Activated CD8-positive, alpha-beta memory T cell treated with anti-CD3 and anti-CD28 coated beads for 1 hour (primary cell): ENCODE results near the gene HTR3A.

Experiments
- DNase-seq, 2 donors: peaks; one replicate each; pipeline ENCODE4 v3.0.0-alpha.2; 2020; ENCODE audit warnings: low read depth in 1 of 2; ENCODE audit errors: extremely low read depth in 1 of 2

Gene HTR3A

DNA sequence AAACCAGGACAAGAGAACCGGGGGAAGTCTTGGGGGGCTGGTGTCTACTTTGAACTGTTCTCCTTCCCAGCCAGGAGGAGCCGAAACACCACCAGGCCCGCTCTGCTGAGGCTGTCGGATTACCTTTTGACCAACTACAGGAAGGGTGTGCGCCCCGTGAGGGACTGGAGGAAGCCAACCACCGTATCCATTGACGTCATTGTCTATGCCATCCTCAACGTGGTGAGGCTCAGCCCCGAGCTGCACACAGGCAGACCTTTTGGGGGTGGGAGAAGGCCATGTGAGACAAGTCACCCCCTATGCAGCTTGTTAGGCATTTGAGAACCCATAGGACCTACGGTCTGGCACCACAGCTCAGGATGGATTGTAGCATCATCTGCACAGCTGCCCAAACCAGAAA lies 2.8 kb downstream of the HTR3A start:
- DNase-seq, result no peak

DNA sequence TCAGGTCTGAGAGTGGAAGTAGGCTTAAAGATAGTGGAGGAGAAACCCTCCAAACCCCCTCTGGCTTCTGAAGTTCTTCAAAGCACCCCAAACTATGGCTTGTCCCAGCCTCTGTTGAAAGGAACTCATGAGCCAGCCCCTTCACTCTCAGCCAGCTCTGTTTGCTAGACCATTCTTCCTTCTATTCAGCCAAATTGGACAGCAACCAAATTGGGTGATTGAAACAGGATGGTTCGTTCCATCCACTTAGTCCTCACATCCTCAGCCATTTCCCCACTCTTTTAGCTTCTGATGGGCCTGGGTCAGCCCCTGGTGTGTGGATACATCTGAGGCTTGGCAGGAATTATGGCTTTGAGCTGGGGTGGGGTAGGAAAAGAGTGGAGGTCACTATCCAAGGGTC lies 4.5 kb downstream of the HTR3A start:
- no peak for DNase-seq

DNA sequence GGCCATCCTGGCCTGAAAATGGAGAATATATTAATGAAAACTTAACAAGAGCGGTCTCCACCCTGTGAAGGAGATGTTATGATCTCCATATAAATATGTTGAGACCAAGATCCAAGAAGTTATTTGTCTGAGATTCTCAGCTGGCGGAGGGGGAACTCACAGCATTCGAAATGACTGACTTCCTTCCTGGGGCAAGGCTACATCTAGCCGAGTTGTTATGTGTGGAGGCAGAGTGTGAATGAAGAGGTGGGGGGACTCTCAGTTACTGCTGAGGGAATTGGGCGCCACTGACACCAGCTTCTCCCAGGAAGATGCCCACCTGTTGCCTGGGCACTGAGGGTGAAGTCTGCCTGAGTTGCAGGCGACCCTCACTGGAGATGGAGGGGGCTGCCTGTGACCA lies 5.9 kb downstream of the HTR3A start:
- no peak for DNase-seq

DNA sequence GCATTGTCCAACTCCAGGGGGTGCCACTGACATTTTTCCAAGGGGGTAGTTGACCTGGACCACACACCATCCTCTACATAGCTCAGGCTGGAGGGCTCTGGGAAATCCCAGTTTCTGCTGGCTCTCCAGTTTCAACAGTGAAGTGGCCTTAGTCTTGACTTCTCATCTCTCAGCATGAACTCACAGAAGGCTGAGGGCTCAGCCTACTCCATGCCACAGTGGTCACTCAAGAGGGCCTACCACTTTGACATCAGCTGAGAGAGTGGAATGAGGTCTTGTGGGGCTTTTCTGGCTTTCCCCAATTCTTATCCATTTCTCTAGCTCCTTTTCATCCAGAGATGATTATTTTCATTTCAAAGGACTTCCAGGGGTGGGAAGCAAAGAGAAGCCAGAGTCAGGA lies 7.4 kb downstream of the HTR3A start:
- DNase-seq, result no peak

DNA sequence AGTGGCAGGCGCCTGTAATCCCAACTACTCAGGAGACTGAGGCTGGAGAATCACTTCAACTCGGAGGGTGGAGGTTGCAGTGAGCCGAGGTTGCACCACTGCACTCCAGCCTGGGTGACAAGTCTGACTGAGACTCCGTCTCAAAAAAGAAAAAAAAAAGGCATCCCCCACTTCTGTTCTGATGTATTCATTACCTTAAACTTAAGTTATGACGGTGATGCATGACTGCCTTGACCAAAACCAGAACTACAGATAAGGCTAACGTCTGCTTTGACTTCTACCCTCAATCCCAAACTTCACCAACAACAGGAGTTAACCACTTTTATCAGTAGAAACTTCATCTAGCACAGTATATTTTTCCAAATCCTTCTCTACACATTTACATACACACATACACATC lies 9.9 kb downstream of the HTR3A start:
- DNase-seq, result no peak

DNA sequence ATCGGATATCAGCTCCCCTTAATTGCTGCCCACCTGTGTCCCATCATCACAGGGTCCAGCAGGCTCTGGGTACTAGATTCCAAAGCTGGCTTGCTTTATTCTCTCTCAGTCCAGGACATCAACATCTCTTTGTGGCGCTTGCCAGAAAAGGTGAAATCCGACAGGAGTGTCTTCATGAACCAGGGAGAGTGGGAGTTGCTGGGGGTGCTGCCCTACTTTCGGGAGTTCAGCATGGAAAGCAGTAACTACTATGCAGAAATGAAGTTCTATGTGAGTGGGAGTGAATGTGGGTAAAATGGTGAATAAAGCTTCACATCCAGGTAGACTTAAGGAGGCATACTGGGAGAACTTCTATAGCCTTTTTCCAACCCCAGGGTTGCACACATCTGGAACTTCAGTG lies 11.0 kb downstream of the HTR3A start:
- DNase-seq, result no peak

DNA sequence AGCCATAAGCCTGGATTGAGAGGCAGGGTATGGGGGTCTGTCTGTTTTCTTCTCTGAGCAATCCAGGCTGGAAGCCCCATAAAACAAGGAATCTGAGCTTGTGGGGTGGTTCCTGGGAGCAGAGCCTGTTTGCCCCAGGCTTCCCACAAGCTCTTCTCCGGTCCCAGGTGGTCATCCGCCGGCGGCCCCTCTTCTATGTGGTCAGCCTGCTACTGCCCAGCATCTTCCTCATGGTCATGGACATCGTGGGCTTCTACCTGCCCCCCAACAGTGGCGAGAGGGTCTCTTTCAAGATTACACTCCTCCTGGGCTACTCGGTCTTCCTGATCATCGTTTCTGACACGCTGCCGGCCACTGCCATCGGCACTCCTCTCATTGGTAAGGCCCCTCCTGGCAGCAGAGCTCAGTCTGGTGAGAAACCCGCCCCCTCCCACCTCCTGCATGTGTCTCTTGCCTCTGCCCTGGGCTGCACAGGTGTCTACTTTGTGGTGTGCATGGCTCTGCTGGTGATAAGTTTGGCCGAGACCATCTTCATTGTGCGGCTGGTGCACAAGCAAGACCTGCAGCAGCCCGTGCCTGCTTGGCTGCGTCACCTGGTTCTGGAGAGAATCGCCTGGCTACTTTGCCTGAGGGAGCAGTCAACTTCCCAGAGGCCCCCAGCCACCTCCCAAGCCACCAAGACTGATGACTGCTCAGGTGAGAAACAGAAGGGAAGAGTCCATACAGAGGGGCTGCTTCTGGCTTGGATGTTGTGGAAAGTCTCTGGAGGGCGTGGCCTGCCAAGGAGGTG lies 11.6 kb downstream of the HTR3A start:
- DNase-seq, result no peak

DNA sequence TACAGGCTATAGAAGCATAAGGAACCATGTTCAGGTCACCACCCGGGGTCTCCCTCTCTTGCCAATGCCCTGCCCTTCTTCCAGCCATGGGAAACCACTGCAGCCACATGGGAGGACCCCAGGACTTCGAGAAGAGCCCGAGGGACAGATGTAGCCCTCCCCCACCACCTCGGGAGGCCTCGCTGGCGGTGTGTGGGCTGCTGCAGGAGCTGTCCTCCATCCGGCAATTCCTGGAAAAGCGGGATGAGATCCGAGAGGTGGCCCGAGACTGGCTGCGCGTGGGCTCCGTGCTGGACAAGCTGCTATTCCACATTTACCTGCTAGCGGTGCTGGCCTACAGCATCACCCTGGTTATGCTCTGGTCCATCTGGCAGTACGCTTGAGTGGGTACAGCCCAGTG lies 14.5 kb downstream of the HTR3A start:
- no peak for DNase-seq

DNA sequence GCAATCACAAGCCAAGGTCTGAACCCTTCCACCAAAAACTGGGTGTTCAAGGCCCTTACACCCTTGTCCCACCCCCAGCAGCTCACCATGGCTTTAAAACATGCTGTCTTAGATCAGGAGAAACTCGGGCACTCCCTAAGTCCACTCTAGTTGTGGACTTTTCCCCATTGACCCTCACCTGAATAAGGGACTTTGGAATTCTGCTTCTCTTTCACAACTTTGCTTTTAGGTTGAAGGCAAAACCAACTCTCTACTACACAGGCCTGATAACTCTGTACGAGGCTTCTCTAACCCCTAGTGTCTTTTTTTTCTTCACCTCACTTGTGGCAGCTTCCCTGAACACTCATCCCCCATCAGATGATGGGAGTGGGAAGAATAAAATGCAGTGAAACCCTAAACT lies 15.0 kb downstream of the HTR3A start:
- DNase-seq, result no peak

DNA sequence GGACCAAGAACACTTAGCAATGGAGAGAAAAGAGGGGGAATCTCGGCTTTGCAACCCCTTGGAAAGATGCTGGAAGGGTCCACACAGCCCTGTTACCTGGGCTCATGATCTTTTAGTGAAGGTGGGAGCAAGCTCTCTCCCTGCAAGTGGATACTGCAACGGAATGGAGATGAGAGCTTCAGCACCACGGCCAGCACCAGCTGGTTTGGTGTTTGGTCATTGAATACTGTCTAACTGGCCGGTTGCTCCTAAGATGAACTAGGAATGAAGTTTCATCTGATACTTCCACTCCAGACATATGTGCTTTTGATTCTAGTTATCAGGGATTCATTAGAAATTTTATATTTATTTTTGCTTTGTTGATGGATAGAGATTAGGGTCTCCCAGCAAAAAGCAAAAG lies 16.3 kb downstream of the HTR3A start:
- no peak for DNase-seq

DNA sequence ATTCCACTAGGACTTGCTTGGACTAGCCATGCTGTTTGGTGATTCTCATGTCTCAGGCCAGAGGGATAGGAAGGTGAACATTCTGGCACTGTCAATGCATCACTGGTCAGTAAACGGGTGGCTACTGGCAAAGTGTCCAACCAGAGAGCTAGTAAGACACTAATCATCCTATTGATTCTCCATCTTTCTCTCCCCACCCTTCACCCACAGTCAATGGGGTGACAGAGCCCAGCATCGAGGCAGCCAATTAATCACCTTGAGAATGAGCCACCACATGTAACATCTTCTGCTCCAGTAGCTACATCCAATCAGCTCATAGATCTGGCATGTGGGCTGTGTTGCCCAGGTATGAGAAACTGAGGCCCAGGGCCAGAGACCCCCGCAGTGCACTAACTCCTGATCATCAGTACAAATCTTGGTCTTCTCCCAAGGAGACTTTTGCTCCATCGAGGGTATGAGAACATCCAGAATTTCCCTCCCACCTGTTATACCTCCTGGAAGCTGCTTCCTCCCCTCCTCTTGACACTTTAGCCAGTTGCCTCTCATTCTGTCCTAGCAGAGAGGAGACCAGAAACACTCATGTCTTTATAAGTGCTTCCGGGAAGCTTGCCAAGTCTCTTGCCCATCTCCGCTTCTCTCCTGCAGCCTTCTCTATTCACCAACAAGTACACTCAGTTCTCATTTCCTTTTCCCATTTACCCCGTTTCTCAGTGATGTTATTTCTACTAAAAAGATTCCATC lies 17.0 kb downstream of the HTR3A start:
- DNase-seq, result no peak

DNA sequence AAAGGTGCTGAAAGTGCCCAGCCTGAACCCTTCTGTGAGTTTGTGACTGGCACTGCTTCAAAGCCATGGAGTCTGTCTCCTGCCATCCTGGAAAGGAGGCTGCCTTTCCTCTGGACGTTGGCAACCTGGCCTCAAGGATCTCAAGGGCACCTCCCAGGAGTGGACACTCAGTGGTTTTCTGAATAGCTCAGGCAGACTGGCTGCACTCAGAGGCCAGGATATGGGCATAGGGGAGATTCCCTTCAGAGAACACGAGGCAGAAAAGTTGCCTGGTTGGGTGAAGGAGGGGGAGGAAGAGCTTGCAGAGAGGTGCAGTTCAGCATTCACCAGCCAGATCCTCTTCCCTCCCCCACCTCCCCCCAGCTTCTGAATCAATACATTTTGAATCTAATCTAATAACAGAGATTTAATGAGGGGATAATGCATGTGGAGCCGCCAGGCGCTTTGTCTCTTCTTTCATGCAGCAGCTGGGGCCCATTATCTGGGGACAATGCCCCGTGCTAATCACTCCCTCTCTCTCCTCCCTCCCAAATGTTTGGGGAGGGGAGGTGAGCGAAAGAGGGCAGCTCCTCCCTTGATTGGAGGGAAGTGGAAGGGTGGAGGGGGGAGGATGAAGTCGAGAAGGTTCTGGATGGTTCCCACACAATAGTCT lies 17.7 kb downstream of the HTR3A start:
- DNase-seq, result no peak

DNA sequence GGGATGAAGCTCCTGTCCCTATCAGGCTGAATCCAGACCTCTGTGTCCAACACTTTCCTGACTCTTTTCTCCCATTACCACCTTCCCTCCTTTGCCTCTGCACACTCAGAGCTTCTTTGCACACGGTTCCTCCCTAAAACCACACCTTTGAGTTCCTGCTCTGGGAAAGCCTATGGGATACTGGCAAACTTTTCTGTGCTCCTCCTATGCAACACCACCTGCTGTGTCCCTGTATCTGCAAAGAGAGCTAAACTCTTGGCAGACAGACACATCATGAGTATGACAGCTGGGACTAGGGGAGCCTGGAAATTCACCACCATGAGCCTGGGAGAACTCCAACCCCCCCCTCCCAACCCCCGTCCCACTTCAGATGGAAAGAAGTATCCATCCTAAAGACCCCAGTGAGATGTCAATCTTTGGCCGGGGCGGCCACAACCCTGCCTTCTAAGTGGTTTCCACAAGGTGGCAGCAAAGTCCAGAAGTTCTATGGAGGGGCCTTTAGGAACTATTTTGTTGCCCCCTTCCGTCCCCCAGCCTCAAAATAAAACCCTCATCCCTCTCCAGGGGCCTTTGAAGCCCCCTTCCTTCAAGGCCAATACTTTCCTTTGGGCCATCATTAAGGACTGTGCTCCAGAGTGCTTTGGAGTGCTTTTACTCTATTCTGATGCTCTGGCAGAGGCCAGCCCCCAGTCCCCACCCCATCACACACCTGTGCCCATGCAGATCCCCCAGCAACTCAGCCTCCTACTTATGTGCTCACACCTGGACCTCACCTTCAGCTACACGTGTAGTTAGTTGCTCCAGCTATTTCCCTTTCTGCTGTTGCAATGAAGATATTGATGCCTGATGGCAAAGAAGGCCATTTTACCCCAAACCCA lies 19.4 kb downstream of the HTR3A start:
- DNase-seq, result peak; percentile 5 to 10

DNA sequence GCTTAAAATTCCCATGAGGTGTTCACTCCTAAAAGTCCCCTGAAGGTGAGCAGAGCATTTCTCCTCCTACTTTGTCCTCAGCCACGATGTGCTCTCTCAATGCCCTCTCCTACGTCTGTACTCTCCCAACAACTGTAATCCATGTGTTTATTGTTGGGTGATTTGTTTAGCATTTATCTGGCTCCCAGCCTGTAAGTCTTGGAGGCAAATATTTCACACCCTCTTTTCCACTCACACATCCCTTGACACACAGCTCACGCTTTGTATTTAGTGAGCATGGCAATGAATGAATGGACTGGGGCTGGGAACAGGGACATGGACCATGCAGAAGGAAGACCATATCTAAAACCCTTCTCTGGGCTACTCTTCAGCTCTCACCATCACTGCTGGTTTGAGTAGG lies 22.6 kb downstream of the HTR3A start:
- no peak for DNase-seq

DNA sequence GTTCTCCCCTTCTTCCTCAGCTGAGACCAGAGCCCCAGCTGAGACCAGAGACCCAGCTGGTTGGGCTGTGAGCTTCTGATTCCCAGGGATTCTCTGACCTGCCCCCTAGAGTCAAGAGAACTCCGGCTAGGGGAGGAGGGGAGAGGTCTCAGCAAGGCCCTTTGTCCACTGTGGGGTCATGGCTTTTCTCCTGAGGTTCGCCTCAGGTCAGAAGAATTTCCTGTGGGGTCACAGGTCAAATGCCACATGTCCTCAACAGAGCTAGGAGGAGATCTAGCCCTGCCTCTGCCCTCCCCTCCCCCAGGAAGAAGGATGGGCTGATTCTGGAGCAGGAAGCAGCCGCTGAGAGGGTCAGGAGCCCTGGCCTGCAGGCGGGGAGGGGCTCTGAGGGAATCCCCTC lies 23.7 kb downstream of the HTR3A start:
- DNase-seq, result no peak

DNA sequence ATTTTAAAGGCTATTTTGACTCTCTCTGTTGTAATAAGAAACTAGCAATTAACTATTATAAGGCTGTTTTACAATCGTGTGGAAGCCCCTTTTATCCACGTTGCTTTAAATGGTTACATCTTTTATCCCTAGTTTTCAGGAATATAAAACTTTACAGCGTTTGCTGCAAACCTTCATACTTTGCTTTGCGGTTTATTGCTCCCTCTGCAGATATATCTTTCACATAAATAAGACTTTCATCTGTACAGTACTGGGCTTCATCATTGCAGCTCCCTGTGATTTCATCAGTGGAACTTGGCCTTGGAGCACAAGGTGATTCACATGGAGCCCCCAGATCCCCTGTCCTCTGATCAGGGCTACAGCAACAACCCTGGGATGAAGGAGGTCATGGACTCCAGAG lies 25.6 kb downstream of the HTR3A start:
- DNase-seq, result no peak

DNA sequence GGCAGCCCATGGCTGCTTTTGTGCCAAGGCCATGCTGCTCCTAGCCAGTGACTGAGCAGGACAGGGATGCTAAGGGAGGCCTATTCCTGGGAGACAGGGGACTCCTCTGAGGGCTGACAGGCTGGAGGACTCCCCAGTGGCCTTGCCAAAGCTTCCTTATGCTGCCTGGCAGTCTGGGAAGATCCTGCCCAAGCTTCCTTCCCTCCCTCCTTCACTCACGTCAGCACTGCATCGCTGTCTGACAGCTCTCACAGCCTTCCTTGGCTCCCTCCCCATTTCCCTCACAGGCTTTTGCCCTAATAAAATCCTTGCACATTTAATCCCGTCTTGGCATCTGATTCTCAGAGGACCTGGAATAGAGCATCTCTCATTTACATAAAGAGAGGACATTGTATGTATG lies 26.5 kb downstream of the HTR3A start:
- DNase-seq, result no peak

DNA sequence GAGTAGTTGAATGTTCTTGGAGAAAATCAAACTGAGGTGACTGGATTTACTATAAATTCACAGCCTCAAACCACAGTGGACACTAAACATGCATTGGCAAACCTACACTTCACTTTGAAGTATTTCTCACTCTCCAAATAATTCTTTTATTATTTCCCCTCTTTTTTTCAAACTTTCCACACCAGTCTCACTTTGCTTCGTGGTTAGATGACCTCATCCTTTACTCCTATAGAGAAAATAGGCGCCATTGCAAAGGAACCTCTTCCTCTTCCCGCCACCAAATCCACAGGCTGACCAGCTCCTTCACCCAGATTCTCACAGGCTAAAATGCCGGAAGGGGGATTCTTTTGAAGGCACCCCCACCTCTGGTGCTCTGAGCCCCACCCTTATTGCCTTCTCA lies 33.4 kb downstream of the HTR3A start:
- no peak for DNase-seq

DNA sequence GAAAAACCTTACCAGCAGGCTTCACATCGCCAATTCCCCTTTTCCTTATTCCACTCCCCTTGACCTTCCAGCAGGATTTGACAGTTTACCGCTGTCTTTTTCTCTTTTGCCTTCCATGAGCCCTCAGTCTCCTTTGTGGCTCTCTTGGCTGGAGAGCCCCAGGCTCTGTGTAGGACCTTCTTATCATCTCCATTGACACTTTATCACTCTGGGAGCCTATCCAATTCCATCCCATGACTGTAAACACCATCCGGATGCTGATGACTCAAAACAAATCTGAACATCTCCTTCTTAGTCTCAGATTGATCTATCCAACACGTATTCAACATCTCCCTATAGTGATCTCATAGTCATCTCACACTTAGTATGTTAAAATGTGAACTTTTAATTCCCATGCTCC lies 36.0 kb downstream of the HTR3A start:
- no peak for DNase-seq

DNA sequence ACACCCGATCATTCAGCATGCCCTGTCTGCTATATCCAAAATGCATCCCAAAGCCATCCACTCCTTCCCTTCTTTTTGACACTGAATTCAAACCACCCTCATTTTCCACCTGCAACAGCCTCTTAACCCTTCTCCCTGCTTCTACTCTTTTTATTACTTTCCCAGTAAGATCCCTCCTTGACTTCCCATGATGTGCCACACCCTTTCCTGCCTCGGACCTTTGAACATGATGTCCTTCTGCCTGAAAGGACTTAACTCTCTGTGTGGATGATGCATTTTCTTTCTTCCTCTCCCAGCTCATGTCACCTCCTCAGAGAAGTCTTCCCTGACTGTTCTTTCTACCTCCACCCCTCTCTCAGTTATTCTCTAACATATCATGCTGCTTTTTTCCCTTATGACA lies 36.5 kb downstream of the HTR3A start:
- no peak for DNase-seq

DNA sequence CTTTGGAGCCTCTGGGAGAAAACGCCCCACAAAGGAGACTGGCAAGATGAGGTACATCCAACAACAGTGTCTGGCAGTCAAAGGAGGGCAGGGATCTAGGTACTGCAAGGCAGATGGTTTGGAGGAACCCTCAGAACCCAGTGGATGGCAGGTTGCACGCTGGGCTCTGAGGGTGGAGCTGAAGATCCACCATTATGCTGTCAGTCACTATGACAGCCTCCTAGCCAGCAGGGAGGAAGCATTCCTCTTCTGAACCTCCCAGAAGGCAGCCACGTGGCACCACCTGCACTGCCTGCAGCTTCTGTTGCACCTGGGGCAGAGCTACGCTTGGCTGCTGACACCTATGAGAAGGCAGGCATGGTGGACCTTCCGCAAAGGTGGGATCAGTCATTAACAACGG lies 40.2 kb downstream of the HTR3A start:
- DNase-seq, result no peak
